Panc1 (cell line): Measurements from ENCODE around the gene CLIP1. TPM values are rescaled to one million over a fixed set of nuclear protein-coding genes. Genes with fewer than 3 reads are reported as not detected.
"Not testable (repeated sequence)": the region's sequence is repeated elsewhere in the genome, so short reads cannot be mapped to it uniquely, and the experiment has no call there.

ENCODE experiments used
- ATAC-seq: fragments of 200-7000 bp; cut with Tn5 transposase; 2 replicates; pipeline ENCODE4 v1.9.1; 2020; ENCODE audit warnings: mild to moderate bottlenecking, moderate library complexity
- BruUV-seq: library from RNA; stranded (reverse); fragments of 400-500 nt; replicated peaks from 2 replicates; lab custom pipeline; 2021; lab: Mats Ljungman, UMichigan
- CTCF ChIA-PET: fragments of 300-600 bp; sonication (Branson Sonifier 250); formaldehyde crosslinking; loops from one replicate; lab custom pipeline; 2022; ENCODE audit warnings: antibody characterized with exemption; lab: Charles Lee
- POLR2A ChIA-PET: fragments of 300-600 bp; sonication (Branson Sonifier 250); formaldehyde crosslinking; loops from one replicate; lab custom pipeline; 2022; ENCODE audit warnings: antibody characterized with exemption; lab: Charles Lee
- DNase-seq: peaks from one replicate; pipeline ENCODE4 v3.0.0-alpha.2; 2010; ENCODE audit warnings: low read depth, low spot score
- H3K27ac ChIP-seq: 2 replicates; pipeline ENCODE4 v1.5.1; 2011; ENCODE audit warnings: mild to moderate bottlenecking, low read length, inconsistent platforms
- H3K27me3 ChIP-seq: fragments of 200-500 bp; sonication (Bioruptor generic); 2 replicates; pipeline ENCODE4 v1.6.0; 2014; ENCODE audit warnings: low read length, inconsistent platforms; ENCODE audit not compliant: control insufficient read depth, insufficient read depth
- H3K36me3 ChIP-seq: fragments of 200-500 bp; sonication (Bioruptor generic); 2 replicates; pipeline ENCODE4 v1.5.1; 2014; ENCODE audit warnings: inconsistent platforms, mild to moderate bottlenecking, low read length, moderate library complexity; ENCODE audit not compliant: control insufficient read depth, insufficient read depth
- H3K4me1 ChIP-seq: 2 replicates; pipeline ENCODE4 v1.5.1; 2011; ENCODE audit warnings: inconsistent platforms, mild to moderate bottlenecking, low read length, moderate library complexity; ENCODE audit not compliant: control insufficient read depth, insufficient read depth
- H3K4me3 ChIP-seq, 2 experiments: 2 replicates each; pipeline ENCODE4 v1.5.1; 2011 to 2012; ENCODE audit warnings: low read depth in 2 of 2, low read length in 2 of 2, mild to moderate bottlenecking in 2 of 2, inconsistent platforms in 1 of 2, moderate library complexity in 1 of 2
- H3K9me3 ChIP-seq: fragments of 200-500 bp; sonication (Bioruptor generic); 2 replicates; pipeline ENCODE4 v1.5.1; 2014; ENCODE audit warnings: low read depth, mild to moderate bottlenecking, inconsistent platforms, low read length, moderate library complexity; ENCODE audit not compliant: control insufficient read depth, insufficient read depth
- CTCF ChIP-seq: fragments of 450-650 bp; IDR thresholded peaks from 2 replicates; pipeline ENCODE4 v1.5.1; 2017; ENCODE audit warnings: mild to moderate bottlenecking
- POLR2AphosphoS5 ChIP-seq: IDR thresholded peaks from 2 replicates; pipeline ENCODE4 v1.6.1; 2012; ENCODE audit warnings: mild to moderate bottlenecking, low read depth, low read length, moderate library complexity
- REST ChIP-seq, 2 experiments: IDR thresholded peaks; 2 replicates each; pipeline ENCODE4 v1.6.1; 2011 to 2012; ENCODE audit warnings: low read depth in 2 of 2, control low read depth in 1 of 2, low read length in 1 of 2, mild to moderate bottlenecking in 1 of 2, moderate library complexity in 1 of 2; ENCODE audit not compliant: insufficient read depth in 1 of 2
- SIN3A ChIP-seq: IDR thresholded peaks from 2 replicates; pipeline ENCODE4 v1.6.1; 2012; ENCODE audit warnings: low read depth, mild to moderate bottlenecking, low read length, moderate library complexity, borderline replicate concordance; ENCODE audit not compliant: insufficient read depth
- TCF7L2 ChIP-seq: IDR thresholded peaks from 2 replicates; pipeline ENCODE4 v1.6.1; 2011; ENCODE audit warnings: mild to moderate bottlenecking, low read depth, low read length, inconsistent platforms
- in situ Hi-C: cut with HindIII; loops from 2 replicates; pipeline ENCODE4 v1.10.0; 2016; ENCODE audit warnings: low sequenced_read_pairs, low pct_unique_long_range_greater_than_20kb
- intact Hi-C: fragments of 100-400 bp; cut with micrococcal nuclease; formaldehyde crosslinking; loops from one replicate; pipeline ENCODE4 v1.10.0; 2022; ENCODE audit not compliant: unreplicated experiment
- total RNA-seq: library from RNA; stranded (reverse); gene quantifications from one replicate; pipeline ENCODE4 v1.2.1, GENCODE V29; 2021; ENCODE audit not compliant: unreplicated experiment

The CLIP1 gene
- total RNA-seq, 1 experiment from 2014 or later = 117 TPM

GRCh38 chr12:122452701-122453285 is 30.3 kb upstream of the CLIP1 start:
- DNase-seq = no peak
- CTCF ChIA-PET = no interaction called here
- no peaks in the 10 kb centered on the region for H3K36me3 ChIP-seq
- H3K27ac ChIP-seq = no peak overlapping the region
- no peak for ATAC-seq
- no peaks in the 10 kb centered on the region for H3K9me3 ChIP-seq
- TF ChIP-seq SIN3A (no peak), POLR2AphosphoS5 (no peak), TCF7L2 (no peak), REST (IDR thresholded peaks at IDR 0.05; ENCODE audit: insufficient read depth in 1 of 2, low read depth in 2 of 2, low read length in 1 of 2) (no peak), CTCF (no peak)
- H3K27me3 ChIP-seq = no peaks in the 10 kb centered on the region
- in situ Hi-C loops (no loop called here), intact Hi-C loops (no loop called here)
- H3K4me3 ChIP-seq = no peak overlapping the region
- BruUV-seq = no TSS peak
- POLR2A ChIA-PET = no interaction called here
- no peaks in the 10 kb centered on the region for H3K4me1 ChIP-seq

- in situ Hi-C loops (no loop called here), intact Hi-C loops (no loop called here)
- TF ChIP-seq CTCF (no peak), POLR2AphosphoS5 (no peak), SIN3A (no peak), TCF7L2 (no peak)
- Histone ChIP-seq H3K36me3 (no peaks in the 10 kb centered on the region), H3K27me3 (no peaks in the 10 kb centered on the region), H3K27ac (no peak overlapping the region), H3K9me3 (no peaks in the 10 kb centered on the region), H3K4me1 (no peaks in the 10 kb centered on the region), H3K4me3 (no peak overlapping the region)
- no TSS peak for BruUV-seq
- CTCF ChIA-PET = interaction anchor here (1.1 kb wide), 1 partner anchor 50 kb away, joined by 3 read pairs; no protein-coding TSS in a partner anchor
- DNase-seq (peak; percentile 64), ATAC-seq (peak; percentile 88)
- POLR2A ChIA-PET = interaction anchor here (0.5 kb wide), 1 partner anchor 14 kb away, joined by 6 read pairs; no protein-coding TSS in a partner anchor
Observed at GRCh38 chr12:122449317-122449716, 26.8 kb upstream of the CLIP1 start.

- H3K27ac ChIP-seq, ATAC-seq, H3K9me3 ChIP-seq, BruUV-seq, H3K4me1 ChIP-seq, DNase-seq, intact Hi-C loops, H3K36me3 ChIP-seq, H3K27me3 ChIP-seq, in situ Hi-C loops, CTCF ChIA-PET, H3K4me3 ChIP-seq: not testable (repeated sequence)
- POLR2A ChIA-PET = interaction anchor here (0.6 kb wide), 1 partner anchor 17 kb away, joined by 4 read pairs; no protein-coding TSS in a partner anchor
Observed at GRCh38 chr12:122447825-122448224, 25.4 kb upstream of the CLIP1 start.

GRCh38 chr12:122446390-122446789 is 23.9 kb upstream of the CLIP1 start:
- H3K4me1 ChIP-seq, in situ Hi-C loops, CTCF ChIA-PET, intact Hi-C loops, ATAC-seq, POLR2A ChIA-PET, H3K36me3 ChIP-seq, H3K4me3 ChIP-seq, H3K27ac ChIP-seq, BruUV-seq, DNase-seq, H3K9me3 ChIP-seq, H3K27me3 ChIP-seq: not testable (repeated sequence)
